Right lobe of liver (tissue), 6 donors: ENCODE measurements around the gene GNPTG. TPM values are rescaled to one million over a fixed set of nuclear protein-coding genes. Genes with fewer than 3 reads are reported as not detected.

ENCODE experiments used
- ATAC-seq, 4 donors: fragments of 200-7000 bp; cut with Tn5 transposase; one replicate each; pipeline ENCODE4 v1.9.1; 2020; ENCODE audit warnings: mild to moderate bottlenecking in 4 of 4, moderate library complexity in 4 of 4
- DNase-seq, 3 donors: peaks; one replicate each; pipeline ENCODE4 v3.0.0-alpha.2; 2020
- H3K27ac ChIP-seq, 3 donors: fragments of 200-600 bp; one replicate each; pipeline ENCODE4 v1.8.0; 2022
- H3K27me3 ChIP-seq, 2 donors: fragments of 200-600 bp; one replicate each; pipeline ENCODE4 v1.8.0; 2022
- H3K36me3 ChIP-seq, 4 donors: fragments of 200-600 bp; sonication (generic) in 1 of 4; one replicate each; pipeline versions ENCODE4 v1.5.1 to v1.8.0; 2017 to 2022; ENCODE audit warnings: control low read depth in 1 of 4
- H3K4me1 ChIP-seq, 4 donors: fragments of 200-600 bp; sonication (generic) in 1 of 4; one replicate each; pipeline versions ENCODE4 v1.5.1 to v1.8.0; 2017 to 2022; ENCODE audit warnings: control low read depth in 1 of 4
- H3K4me3 ChIP-seq, 3 donors: fragments of 200-600 bp; one replicate each; pipeline ENCODE4 v1.8.0; 2022
- H3K9me3 ChIP-seq, 4 donors: fragments of 200-600 bp; sonication (generic) in 1 of 4; one replicate each; pipeline versions ENCODE4 v1.5.1 to v1.8.0; 2017 to 2022; ENCODE audit warnings: control low read depth in 1 of 4
- CTCF ChIP-seq, 4 donors: fragments of 200-600 bp in 3 of 4; fragments of 450-650 bp in 1 of 4; IDR thresholded peaks; one replicate each; pipeline versions ENCODE4 v1.5.1 to v1.8.0; 2016 to 2022; ENCODE audit warnings: antibody characterized with exemption in 4 of 4, mild to moderate bottlenecking in 2 of 4
- POLR2A ChIP-seq: fragments of 450-650 bp; IDR thresholded peaks from one replicate; pipeline ENCODE4 v1.6.1; 2017; ENCODE audit warnings: antibody characterized with exemption, mild to moderate bottlenecking
- WGBS: methylation state at CpG from one replicate; pipeline ENCODE4 v1.1.6; 2018; ENCODE audit warnings: low coverage, low lambda C conversion rate; ENCODE audit not compliant: insufficient coverage; ENCODE audit errors: missing lambda C conversion rate; 5-methylcytosine and 5-hydroxymethylcytosine counted together
- intact Hi-C, 2 donors: fragments of 100-400 bp; cut with DNase I; formaldehyde crosslinking; loops; one replicate each; pipeline versions ENCODE4 v1.11.2 to v1.14.1; 2022
- total RNA-seq, 6 experiments: library from RNA; depleted of rRNA in 2 of 6; stranded (reverse); fragments of >200 nt in 2 of 6; fragmentation: NEBNext Ultra II Directional in 3 of 6; extraction: Animal tissue kit (Norgen Biotek cat#: 25700) in 3 of 6; gene quantifications; one replicate each; pipeline versions ENCODE4 v1.1.0 to v1.2.4, GENCODE V29; 2016 to 2023
- donor health status: DM: no; HTN: yes; CAD: no.
- donor health status: DM: no; HTN: no; CAD: no.
- donor health status: DM: no; HTN: no; CAD: no.
- donor health status: DM: no; HTN: yes; CAD: no.
- donor health status: DM: no; HTN: yes; CAD: no.

The GNPTG gene
- total RNA-seq, 6 experiments from 2014 or later = 44.3 to 72.8 (median 63.0) TPM

DNA sequence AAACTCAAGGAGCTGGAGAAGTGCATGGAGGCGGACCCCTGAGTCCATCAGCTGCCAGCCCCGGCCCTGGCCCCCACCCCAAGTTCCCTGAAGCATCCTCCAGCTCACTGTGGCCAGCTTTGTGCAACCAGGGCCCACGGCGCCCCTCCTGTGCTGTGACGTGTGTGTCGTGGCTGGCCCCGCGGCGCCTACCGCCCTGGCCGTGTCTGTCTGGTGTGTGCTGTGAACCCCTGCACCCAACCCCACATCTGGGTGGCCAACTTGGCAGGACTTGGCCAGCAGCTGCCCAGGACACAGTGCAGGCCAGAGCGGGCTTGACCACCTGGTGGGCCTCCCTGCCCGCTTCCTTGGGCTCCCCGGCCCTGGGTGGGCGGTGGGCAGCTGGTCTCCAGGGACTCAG lies 3.3 kb upstream of the GNPTG start:
- 83% methylated on average over 2 of the region's 15 CpGs for WGBS
- Histone ChIP-seq H3K4me3 (no peak overlapping the region), H3K27ac (no peak overlapping the region), H3K4me1 (peaks cover 0 to 30% (median 14%) of the 10 kb centered on the region in 4 donors), H3K9me3 (no peaks in the 10 kb centered on the region), H3K27me3 (no peaks in the 10 kb centered on the region), H3K36me3 (no peaks in the 10 kb centered on the region)
- ATAC-seq (no peak), DNase-seq (no peak)
- intact Hi-C loops = no loop called here
- TF ChIP-seq POLR2A (no peak), CTCF (IDR thresholded peaks at IDR 0.05) (no peak)

DNA sequence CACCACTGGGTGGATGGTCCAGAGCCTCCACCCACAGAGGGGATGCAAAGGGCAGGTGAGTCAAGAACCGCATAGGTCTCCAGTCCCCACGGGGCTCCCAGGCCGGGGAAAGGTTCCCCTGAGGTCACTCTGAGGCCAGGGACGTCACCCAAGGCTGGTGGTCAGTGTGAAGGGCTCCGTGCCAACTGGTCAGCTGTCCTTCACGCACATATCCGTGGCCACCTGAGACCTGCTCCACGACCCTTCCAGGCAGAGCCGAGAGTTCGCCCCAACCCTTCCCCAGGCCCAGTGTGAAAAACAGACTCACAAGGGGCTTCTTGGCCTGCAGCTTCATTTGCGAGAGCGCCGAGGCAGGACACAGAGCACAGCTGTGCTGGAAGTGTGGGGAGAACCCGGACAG lies 2.8 kb upstream of the GNPTG start:
- no peaks in the 10 kb centered on the region for H3K27me3 ChIP-seq
- H3K4me1 ChIP-seq = peaks cover 0 to 28% (median 13%) of the 10 kb centered on the region in 4 donors
- no peak overlapping the region for H3K4me3 ChIP-seq
- no peaks in the 10 kb centered on the region for H3K9me3 ChIP-seq
- no CpG with 5 or more reads among the region's 14 CpGs for WGBS
- H3K36me3 ChIP-seq = no peaks in the 10 kb centered on the region
- no peak overlapping the region for H3K27ac ChIP-seq
- DNase-seq = no peak
- no peak for ATAC-seq
- intact Hi-C loops = no loop called here
- no peak for TF ChIP-seq CTCF (IDR thresholded peaks at IDR 0.05)
- no peak for TF ChIP-seq POLR2A

- WGBS = 60% methylated on average over 4 of the region's 16 CpGs
- no peak for DNase-seq
- intact Hi-C loops = no loop called here
Observed at GRCh38 chr16:1349351-1349750, 2.4 kb upstream of the GNPTG start.

DNA sequence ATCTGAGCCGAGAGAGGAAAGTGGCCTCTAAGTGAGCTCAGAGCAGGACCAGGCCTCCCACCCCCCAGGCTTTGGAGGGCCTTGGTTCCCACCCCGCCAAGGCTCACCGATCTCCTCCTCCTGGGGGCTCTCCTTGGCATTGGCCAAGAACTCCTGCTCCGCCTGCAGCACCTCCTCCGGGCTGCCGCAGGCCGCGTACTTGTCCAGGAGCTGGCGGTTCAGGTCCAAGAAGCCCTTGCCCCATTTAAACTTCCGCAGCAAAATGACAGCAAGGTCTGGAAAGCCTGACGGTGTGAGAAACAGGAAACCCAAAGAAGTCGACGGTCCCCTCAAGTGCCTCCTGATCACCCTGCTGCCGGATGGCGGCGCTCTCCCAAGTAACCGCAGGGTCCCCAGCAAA lies 1.8 kb upstream of the GNPTG start:
- no peak overlapping the region for H3K27ac ChIP-seq
- H3K4me3 ChIP-seq = no peak overlapping the region
- intact Hi-C loops = no loop called here
- no peaks in the 10 kb centered on the region for H3K9me3 ChIP-seq
- WGBS = 76% methylated on average over 5 of the region's 17 CpGs
- TF ChIP-seq CTCF (IDR thresholded peaks at IDR 0.05) = no peak
- no peak for TF ChIP-seq POLR2A
- no peak for DNase-seq
- no peaks in the 10 kb centered on the region for H3K36me3 ChIP-seq
- H3K4me1 ChIP-seq = peaks cover 0 to 26% (median 12%) of the 10 kb centered on the region in 4 donors
- no peak for ATAC-seq
- H3K27me3 ChIP-seq = no peaks in the 10 kb centered on the region

More at GRCh38 chr16:1349351-1349750, 2.4 kb upstream of the GNPTG start:
- H3K4me1 ChIP-seq = peaks cover 0 to 26% (median 12%) of the 10 kb centered on the region in 4 donors
- no peak overlapping the region for H3K4me3 ChIP-seq
- TF ChIP-seq POLR2A (no peak), CTCF (IDR thresholded peaks at IDR 0.05) (no peak)
- no peaks in the 10 kb centered on the region for H3K36me3 ChIP-seq
- ATAC-seq = no peak
- no peak overlapping the region for H3K27ac ChIP-seq
- H3K27me3 ChIP-seq = no peaks in the 10 kb centered on the region
- no peaks in the 10 kb centered on the region for H3K9me3 ChIP-seq

DNA sequence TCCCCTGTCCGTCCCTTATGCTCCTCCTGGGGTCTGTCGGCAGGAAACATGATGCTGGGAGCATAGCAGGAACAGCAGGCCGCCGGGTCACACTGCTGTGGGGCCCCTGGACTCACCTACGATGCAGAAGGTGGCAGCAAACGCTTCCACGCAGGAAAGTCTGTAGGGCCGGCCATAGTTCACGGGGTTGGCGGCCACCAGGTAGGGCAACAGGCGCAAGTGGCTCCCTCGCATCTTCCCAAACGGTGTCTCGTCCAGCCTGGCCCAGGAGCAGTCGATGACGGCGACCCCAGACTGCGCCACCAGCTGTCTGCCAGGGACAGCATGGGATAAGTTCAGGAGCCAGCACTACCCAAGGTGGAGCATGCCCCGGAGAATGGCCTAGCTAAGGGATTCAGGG lies 1.0 kb upstream of the GNPTG start:
- Histone ChIP-seq H3K9me3 (no peaks in the 10 kb centered on the region), H3K27ac (no peak overlapping the region), H3K36me3 (no peaks in the 10 kb centered on the region), H3K27me3 (no peaks in the 10 kb centered on the region), H3K4me1 (peaks cover 0 to 26% (median 12%) of the 10 kb centered on the region in 4 donors), H3K4me3 (peak overlapping the region; percentile 98 to 100 (median 100))
- intact Hi-C loops = no loop called here
- TF ChIP-seq POLR2A (no peak), CTCF (IDR thresholded peaks at IDR 0.05) (no peak)
- DNase-seq (no peak), ATAC-seq (no peak)
- WGBS = no CpG with 5 or more reads among the region's 19 CpGs
